Keratinocyte (primary cell): Measurements from ENCODE around the gene GPHB5. TPM values are rescaled to one million over a fixed set of nuclear protein-coding genes. Genes with fewer than 3 reads are reported as not detected.

Experiments used
- DNase-seq: peaks from one replicate; pipeline ENCODE4 v3.0.0-alpha.2; 2011; ENCODE audit warnings: low read depth, missing footprints, low spot score
- FAIRE-seq: peaks from 2 replicates; lab custom pipeline; 2011; peaks lifted over from hg19 to GRCh38; lab: Jason Lieb, UNC
- H2AFZ ChIP-seq: 2 replicates; pipeline ENCODE4 v1.6.0; 2012; ENCODE audit warnings: low read length, control low read depth, inconsistent platforms; ENCODE audit not compliant: control insufficient read depth
- H3K27ac ChIP-seq: 2 replicates; pipeline ENCODE4 v1.5.1; 2011; ENCODE audit warnings: low read length; ENCODE audit not compliant: control insufficient read depth, insufficient read depth
- H3K27me3 ChIP-seq: 3 replicates; pipeline ENCODE4 v1.6.0; 2011; ENCODE audit warnings: low read length; ENCODE audit not compliant: control insufficient read depth, insufficient read depth; ENCODE audit errors: extremely low read depth
- H3K36me3 ChIP-seq, 2 experiments: 2 replicates in 1 of 2; 3 replicates in 1 of 2; pipeline ENCODE4 v1.5.1; 2011; ENCODE audit warnings: low read length in 2 of 2, mild to moderate bottlenecking in 1 of 2; ENCODE audit not compliant: control insufficient read depth in 2 of 2, insufficient read depth in 2 of 2; ENCODE audit errors: extremely low read depth in 1 of 2
- H3K4me1 ChIP-seq: 3 replicates; pipeline ENCODE4 v1.5.1; 2011; ENCODE audit warnings: low read length; ENCODE audit not compliant: control insufficient read depth, insufficient read depth; ENCODE audit errors: extremely low read depth
- H3K4me2 ChIP-seq: 3 replicates; pipeline ENCODE4 v1.6.0; 2011; ENCODE audit warnings: low read depth, low read length; ENCODE audit not compliant: control insufficient read depth, insufficient read depth; ENCODE audit errors: extremely low read depth
- H3K4me3 ChIP-seq, 3 experiments: fragments of 200-600 bp in 1 of 3; sonication (generic) in 1 of 3; 2 replicates in 2 of 3; 3 replicates in 1 of 3; pipeline ENCODE4 v1.5.1; 2011 to 2016; ENCODE audit warnings: low read length in 3 of 3, mild to moderate bottlenecking in 3 of 3, control low read depth in 2 of 3, inconsistent platforms in 1 of 3, low read depth in 1 of 3, mixed read lengths in 1 of 3, mixed run types in 1 of 3, moderate library complexity in 1 of 3; ENCODE audit not compliant: control insufficient read depth in 2 of 3, insufficient read depth in 2 of 3; ENCODE audit errors: extremely low read depth in 1 of 3
- H3K79me2 ChIP-seq: 2 replicates; pipeline ENCODE4 v1.6.0; 2012; ENCODE audit warnings: low read length; ENCODE audit not compliant: control insufficient read depth, insufficient read depth
- H3K9ac ChIP-seq: 3 replicates; pipeline ENCODE4 v1.6.0; 2011; ENCODE audit warnings: low read length; ENCODE audit not compliant: control insufficient read depth, insufficient read depth; ENCODE audit errors: extremely low read depth
- H3K9me1 ChIP-seq: 3 replicates; pipeline ENCODE4 v1.6.0; 2011; ENCODE audit warnings: low read length; ENCODE audit not compliant: control insufficient read depth, insufficient read depth; ENCODE audit errors: extremely low read depth
- H3K9me3 ChIP-seq: 2 replicates; pipeline ENCODE4 v1.5.1; 2012; ENCODE audit warnings: low read depth, low read length; ENCODE audit not compliant: control insufficient read depth
- H4K20me1 ChIP-seq: 3 replicates; pipeline ENCODE4 v1.6.0; 2011; ENCODE audit warnings: low read length; ENCODE audit not compliant: control insufficient read depth, insufficient read depth; ENCODE audit errors: extremely low read depth
- CTCF ChIP-seq, 3 experiments: IDR thresholded peaks in 1 of 3; conservative IDR thresholded peaks in 1 of 3; optimal IDR thresholded peaks in 1 of 3; 2 replicates in 2 of 3; 3 replicates in 1 of 3; pipeline versions ENCODE3 to v1.5.1; 2011; ENCODE audit warnings: low read length in 3 of 3, mild to moderate bottlenecking in 3 of 3, moderate library complexity in 2 of 3, control low read depth in 1 of 3, inconsistent platforms in 1 of 3; ENCODE audit not compliant: insufficient read depth in 2 of 3; ENCODE audit errors: extremely low read depth in 1 of 3
- EZH2 ChIP-seq: IDR thresholded peaks from one replicate; pipeline ENCODE4 v1.6.1; 2012; ENCODE audit warnings: inconsistent platforms, mild to moderate bottlenecking, low read length, moderate library complexity
- dilution Hi-C: fragments of 300-500 bp; cut with MboI; formaldehyde crosslinking; loops from one replicate; pipeline ENCODE4 v1.7.0; 2020; ENCODE audit warnings: low sequenced_read_pairs; ENCODE audit not compliant: extremely low pct_ligation_motif_present
- polyA plus RNA-seq, 5 experiments: library from polyadenylated mRNA; depleted of rRNA in 3 of 5; stranded (reverse) in 3 of 5; stranded (forward) in 1 of 5; unstranded in 1 of 5; fragments of >200 nt; gene quantifications; 1 replicate in 1 of 5; 2 replicates in 3 of 5; 3 replicates in 1 of 5; pipeline versions ENCODE4 v1.2.1 to v1.2.3, GENCODE V29; 2011 to 2012; ENCODE audit warnings: missing spikeins in 2 of 5, low read depth in 1 of 5, low replicate concordance in 1 of 5

GPHB5 gene
- polyA plus RNA-seq, 1 donor (not counting 4 experiments of a cell fraction or from before 2014, with no cell fraction given): not detected

DNA sequence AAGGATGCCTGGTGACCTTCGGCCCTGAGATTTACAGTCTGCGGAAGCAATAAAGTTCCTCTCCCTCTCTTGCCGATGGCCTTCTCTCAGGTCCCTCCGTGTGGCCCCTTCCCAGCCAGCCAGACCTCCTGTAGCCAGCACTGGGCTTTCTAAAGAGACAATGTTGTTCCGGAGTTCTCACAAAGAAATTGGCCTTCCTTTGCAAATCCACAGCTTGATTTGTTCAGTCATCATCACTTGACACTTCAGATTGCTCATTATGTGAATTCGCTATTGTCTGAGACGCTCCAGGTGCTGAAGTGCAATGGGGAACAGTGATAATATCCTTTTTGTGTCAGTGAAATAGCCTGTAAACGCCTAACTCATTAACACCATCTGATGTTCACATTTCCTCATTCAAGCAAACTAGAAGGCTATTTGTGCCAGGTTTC, 43.7 kb upstream of the GPHB5 start:
- H3K4me3 ChIP-seq: no peak overlapping the region
- dilution Hi-C loops: no loop called here
- no peaks in the 10 kb centered on the region for H3K27me3 ChIP-seq
- no peak overlapping the region for H3K27ac ChIP-seq
- no peaks in the 10 kb centered on the region for H3K4me1 ChIP-seq
- FAIRE-seq (no peak), DNase-seq (no peak)
- no peaks in the 10 kb centered on the region for H3K36me3 ChIP-seq
- no peak overlapping the region for H3K4me2 ChIP-seq
- no peaks in the 10 kb centered on the region for H3K79me2 ChIP-seq
- H3K9ac ChIP-seq: no peak overlapping the region
- no peak overlapping the region for H2AFZ ChIP-seq
- no peaks in the 10 kb centered on the region for H3K9me1 ChIP-seq
- no peaks in the 10 kb centered on the region for H4K20me1 ChIP-seq
- H3K9me3 ChIP-seq: no peaks in the 10 kb centered on the region
- no peak for TF ChIP-seq CTCF (optimal IDR thresholded peaks at IDR 0.05 in 1 of 3, IDR thresholded peaks at IDR 0.05 in 1 of 3, conservative IDR thresholded peaks at IDR 0.05 in 1 of 3; ENCODE audit: extremely low read depth in 1 of 3, insufficient read depth in 2 of 3, low read length in 3 of 3)

- FAIRE-seq (no peak), DNase-seq (no peak)
- Histone ChIP-seq H2AFZ (no peak overlapping the region), H3K4me3 (no peak overlapping the region), H4K20me1 (no peaks in the 10 kb centered on the region), H3K36me3 (no peaks in the 10 kb centered on the region), H3K27me3 (no peaks in the 10 kb centered on the region), H3K4me1 (no peaks in the 10 kb centered on the region), H3K79me2 (no peaks in the 10 kb centered on the region), H3K27ac (no peak overlapping the region), H3K9me1 (no peaks in the 10 kb centered on the region), H3K9me3 (no peaks in the 10 kb centered on the region), H3K9ac (no peak overlapping the region), H3K4me2 (no peak overlapping the region)
- dilution Hi-C loops: no loop called here
- TF ChIP-seq EZH2: no peak
- no peak for TF ChIP-seq CTCF (optimal IDR thresholded peaks at IDR 0.05 in 1 of 3, IDR thresholded peaks at IDR 0.05 in 1 of 3, conservative IDR thresholded peaks at IDR 0.05 in 1 of 3; ENCODE audit: extremely low read depth in 1 of 3, insufficient read depth in 2 of 3, low read length in 3 of 3)
These were observed 43.1 kb upstream of the GPHB5 start for GRCh38 chr14:63361790-63362189.
